DMS114 treated with DMSO at 0.1 percent for 48 hours (cell line): Measurements from ENCODE around the gene GPR132.

Source experiments
- DNase-seq: peaks from one replicate; lab custom pipeline; 2025; ENCODE audit not compliant: unreplicated experiment; lab: John Stamatoyannopoulos, UW

GPR132 gene

DNA sequence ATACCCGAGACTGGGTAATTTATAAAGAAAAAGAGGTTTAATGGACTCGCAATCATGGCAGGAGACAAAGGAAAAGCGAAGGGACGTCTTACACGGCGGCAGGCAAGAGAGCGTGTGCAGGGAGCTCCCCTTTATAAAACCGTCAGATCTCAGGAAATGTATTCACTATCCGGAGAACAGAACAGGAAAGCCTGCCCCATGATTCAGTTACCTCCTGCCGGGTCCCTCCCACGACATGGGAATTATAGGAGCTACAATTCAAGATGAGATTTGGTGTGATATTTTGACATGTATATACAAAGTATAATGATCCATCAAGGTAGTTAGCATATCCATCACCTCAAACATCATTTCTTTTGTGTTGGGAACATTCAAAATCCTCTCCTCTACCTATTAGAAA, 42.1 kb downstream of the GPR132 start:
- no peak for DNase-seq

GRCh38 chr14:105022276-105022670, 43.0 kb downstream of the GPR132 start:
- no peak for DNase-seq

DNA sequence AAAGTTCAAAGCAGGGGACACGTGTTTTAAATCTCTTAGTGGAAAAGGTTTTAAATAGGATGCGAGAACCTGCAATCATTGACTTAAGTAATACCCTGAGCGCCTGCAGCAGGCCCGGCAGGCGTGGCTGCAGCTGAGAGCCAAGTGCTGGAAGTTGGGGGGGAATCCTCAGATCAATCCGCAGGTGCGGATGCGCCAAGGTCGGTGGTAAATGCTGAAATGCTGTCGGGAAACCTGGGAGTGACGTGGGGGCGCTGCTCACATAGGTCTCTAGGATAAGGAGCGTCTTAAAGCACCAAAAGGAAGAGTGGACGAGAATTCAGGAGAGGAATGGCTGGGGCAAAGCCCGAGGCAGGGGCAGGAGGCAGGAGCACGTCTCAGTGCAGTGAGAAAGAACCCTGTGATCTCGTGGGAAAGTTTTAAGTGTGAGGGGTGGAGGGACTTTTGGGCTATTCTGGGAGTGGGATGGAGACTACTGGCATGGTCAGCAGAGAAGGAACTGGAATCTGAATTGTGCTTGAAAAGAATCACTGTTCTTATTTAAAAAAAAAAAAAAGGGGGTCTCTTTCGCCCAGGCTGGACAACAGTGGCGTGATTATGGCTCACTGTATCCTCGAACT, 43.5 kb downstream of the GPR132 start:
- DNase-seq: no peak

GRCh38 chr14:105020815-105021655, 44.2 kb downstream of the GPR132 start, which contains the start of gene CDCA4:
TSS of gene CDCA4 (minus strand) at chr14:105021083. CDS start at chr14:105011929, 9,154 bp downstream.
- peak; percentile 91 for DNase-seq

GRCh38 chr14:105019861-105020814, 45.1 kb downstream of the GPR132 start:
- no peak for DNase-seq

DNA sequence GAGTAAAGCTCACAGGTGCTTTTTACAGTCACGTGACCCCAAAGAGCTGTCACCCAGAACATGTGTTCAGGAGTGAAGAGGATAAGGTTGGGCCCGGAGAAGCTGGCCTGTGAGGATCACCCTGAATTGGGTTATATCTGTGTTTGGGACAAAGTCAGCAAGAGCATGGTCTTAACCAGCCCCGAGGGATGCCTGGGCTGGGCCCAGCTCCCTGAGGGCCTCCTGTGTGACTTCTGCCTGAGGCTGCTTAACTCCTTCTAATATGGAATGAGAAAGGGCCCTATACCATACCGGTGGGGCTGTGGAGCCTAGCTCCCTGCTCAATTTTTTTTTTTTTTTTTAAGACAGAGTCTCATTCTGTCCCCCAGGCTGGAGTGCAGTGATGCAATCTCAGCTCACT, 46.8 kb downstream of the GPR132 start:
- DNase-seq: no peak

DNA sequence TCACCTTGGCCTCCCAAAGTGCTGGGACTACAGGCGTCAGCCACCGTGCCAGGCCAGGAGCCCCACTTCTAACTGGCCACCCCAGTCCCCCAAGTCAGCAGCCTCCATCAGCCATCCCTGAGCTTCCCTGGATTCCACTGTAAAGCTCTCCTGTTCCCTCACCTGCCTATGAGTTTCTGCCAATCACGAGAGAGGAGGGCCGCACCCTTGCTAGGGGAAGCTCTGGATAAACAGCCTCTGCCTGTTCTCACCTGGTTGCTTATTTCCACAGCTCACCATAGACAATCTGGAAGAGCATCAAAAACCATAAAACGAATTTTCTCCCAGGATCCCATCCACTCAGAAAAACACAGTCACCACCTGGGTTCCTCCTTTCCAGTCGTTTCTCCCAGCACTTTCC, 49.3 kb downstream of the GPR132 start:
- DNase-seq: no peak

DNA sequence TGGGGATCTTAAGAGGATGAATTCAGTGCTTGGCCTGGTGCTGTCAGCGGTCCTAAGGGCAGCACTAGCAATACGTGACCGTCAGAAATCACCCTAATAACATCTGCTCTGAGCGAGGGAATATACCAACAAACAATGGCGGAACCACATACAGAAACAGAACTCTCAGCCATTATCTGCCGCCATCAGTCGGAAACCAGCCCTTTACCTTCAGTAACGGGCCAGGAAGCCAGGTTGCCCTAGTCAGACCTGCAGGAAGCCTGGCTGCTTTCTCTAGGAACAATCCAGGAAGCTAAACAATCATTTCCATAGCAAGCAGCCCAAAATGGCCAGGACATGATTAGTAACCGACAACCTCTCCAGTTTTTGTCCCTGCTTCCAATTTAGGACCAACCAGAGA, 50.0 kb downstream of the GPR132 start:
- DNase-seq: no peak

DNA sequence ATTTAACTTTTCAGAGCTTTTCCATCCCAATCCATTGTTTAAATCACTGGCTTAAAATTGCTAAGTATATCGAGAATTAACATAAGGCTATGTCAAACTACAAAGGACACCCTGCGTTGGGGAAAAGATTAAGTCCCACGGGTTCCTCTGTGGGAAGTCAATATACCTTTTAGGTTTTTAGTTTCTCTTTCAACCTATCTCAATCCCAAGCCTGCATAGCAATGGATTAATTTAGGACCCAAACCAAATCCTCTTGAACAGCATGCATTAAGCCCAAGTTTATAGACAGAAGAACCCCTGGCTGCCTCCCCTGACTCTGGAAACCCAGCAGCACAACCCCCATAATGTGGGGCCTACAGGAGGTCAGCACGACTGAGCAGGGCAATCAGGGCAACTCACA, 50.6 kb downstream of the GPR132 start:
- DNase-seq: no peak

- no peak for DNase-seq
Observed at GRCh38 chr14:105014032-105014431, 51.2 kb downstream of the GPR132 start.

DNA sequence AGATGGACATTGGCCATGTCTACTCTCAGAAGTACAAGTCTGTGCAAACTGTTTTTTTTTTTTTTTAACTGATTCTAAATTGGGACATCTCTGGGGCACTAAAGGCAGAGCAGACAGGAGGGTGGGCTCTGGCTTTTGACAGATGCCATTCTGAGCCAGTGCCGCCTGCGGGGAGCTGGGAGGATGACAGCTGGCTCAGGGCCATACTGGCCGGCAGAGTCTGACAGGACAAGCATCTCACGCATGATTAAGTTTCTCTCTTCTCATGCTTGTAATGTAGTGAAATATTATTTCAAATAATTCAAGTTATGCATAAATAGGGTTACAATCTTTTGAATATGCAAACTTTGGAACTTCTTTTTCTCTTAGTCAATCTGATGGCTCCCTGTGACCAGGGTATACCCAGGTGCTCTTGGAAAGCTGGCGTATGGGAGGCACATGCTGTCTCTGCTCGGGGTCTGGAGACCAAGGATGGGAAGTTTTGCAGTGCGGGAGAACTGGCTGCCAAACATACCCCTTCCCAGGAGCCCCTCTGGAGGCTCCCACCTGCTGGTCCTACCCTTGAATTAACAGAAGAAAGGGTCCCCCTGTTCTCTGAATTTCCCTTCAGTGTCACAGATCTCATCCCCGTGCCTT, 52.0 kb downstream of the GPR132 start:
- DNase-seq: no peak

DNA sequence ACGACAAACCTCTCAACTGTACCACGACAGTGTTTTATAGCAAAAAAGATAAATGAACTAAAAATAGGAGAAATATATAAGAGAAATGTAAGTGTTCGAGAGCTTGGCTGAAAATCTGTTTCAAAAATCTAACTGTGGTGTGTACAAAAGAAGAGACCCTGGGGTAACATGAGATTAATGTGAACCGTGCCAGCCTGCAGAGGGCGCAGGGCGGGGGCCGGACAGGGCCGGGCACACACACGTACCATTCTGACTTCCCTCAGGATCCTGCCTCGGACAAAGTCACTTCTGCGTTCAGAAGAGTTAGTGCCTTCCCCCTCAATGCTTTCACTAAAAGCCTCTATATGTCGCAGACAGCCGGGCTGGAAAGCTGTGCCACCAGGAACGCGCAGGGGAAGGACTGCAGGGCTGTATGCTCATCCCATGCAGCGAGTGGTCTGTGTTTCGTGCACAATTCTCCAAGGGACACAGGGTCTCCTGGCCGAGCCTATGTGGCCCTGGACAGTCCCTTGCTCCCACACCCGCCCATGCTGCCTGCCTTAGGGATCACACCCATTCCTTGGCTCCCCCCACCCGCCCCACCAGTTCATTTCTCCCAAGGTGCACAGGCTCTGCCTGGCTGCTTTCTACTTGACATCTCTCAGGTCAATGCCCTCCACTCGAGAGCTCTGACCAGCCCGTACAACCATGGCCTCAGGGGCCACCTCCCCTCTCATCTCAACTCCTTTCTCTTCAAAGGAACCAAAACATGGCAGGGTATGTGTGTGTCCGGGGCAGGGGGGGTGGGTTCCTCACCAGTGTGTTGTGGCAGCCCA, 52.9 kb downstream of the GPR132 start:
- DNase-seq: no peak

- DNase-seq: no peak
Observed at GRCh38 chr14:105011312-105011990, 53.8 kb downstream of the GPR132 start.

- no peak for DNase-seq
Observed at GRCh38 chr14:105010891-105011291, 54.3 kb downstream of the GPR132 start.

DNA sequence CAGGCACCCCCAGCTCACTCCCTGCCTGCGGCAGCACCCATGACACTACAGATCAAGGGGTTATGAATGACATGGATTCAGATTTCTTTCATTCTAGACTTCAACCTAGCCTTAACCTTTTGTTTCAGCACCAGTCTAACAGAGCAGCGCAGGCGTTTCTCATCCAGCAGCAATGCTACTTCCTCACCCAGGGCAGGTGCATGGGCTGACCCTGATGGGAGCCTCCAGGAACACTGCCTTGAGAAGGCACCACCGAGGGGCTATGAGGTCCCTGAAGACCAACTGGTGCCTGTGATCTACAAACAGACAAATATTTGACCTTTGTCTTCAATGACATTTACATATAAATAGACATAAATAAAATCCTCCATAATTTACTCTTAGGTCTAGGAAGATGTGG, 55.1 kb downstream of the GPR132 start:
- DNase-seq: no peak

- no peak for DNase-seq
Observed at GRCh38 chr14:105007593-105008264, 57.5 kb downstream of the GPR132 start.

GRCh38 chr14:105006831-105007592, 58.2 kb downstream of the GPR132 start:
- DNase-seq: no peak
